ENCODE measurements around the gene EXOC4. TPM values are rescaled to one million over a fixed set of nuclear protein-coding genes. Genes with fewer than 3 reads are reported as not detected.
"Not testable (repeated sequence)": the region's sequence is repeated elsewhere in the genome, so short reads cannot be mapped to it uniquely, and the experiment has no call there.

The EXOC4 gene
- total and polyA plus RNA-seq, 7 donors = 16.4 to 76.7 (median 50.7) TPM

- DNase-seq = no peak
- Histone ChIP-seq H3K4me3 (no peak overlapping the region), H3K4me1 (peaks cover 0 to 15% (median 7%) of the 10 kb centered on the region in 4 donors), H3K36me3 (peaks cover 0 to 14% (median 0%) of the 10 kb centered on the region in 4 donors), H3K27me3 (no peaks in the 10 kb centered on the region), H3K9me3 (no peaks in the 10 kb centered on the region), H3K27ac (no peak overlapping the region)
- TF ChIP-seq CTCF (IDR thresholded peaks at IDR 0.05) = no peak
- TF ChIP-seq EP300 (IDR thresholded peaks at IDR 0.05) = no peak
- no peak for TF ChIP-seq POLR2A (IDR thresholded peaks at IDR 0.05)
- TF ChIP-seq POLR2AphosphoS5 (IDR thresholded peaks at IDR 0.05) = no peak
- intact Hi-C loops (cut with DNase I) = no loop called here
- WGBS, 2 donors = 89 to 95% methylated on average over 1 of the region's 1 CpG
These were observed 61.2 kb downstream of the EXOC4 start for GRCh38 chr7:133314084-133314483.

GRCh38 chr7:133315332-133316040 is 62.6 kb downstream of the EXOC4 start:
- Histone ChIP-seq H3K27ac (no peak overlapping the region), H3K36me3 (peaks cover 0 to 19% (median 0%) of the 10 kb centered on the region in 4 donors), H3K4me3 (no peak overlapping the region), H3K4me1 (peaks cover 0 to 15% (median 7%) of the 10 kb centered on the region in 4 donors), H3K9me3 (no peaks in the 10 kb centered on the region), H3K27me3 (no peaks in the 10 kb centered on the region)
- intact Hi-C loops (cut with DNase I) = no loop called here
- DNase-seq = no peak
- TF ChIP-seq POLR2A (IDR thresholded peaks at IDR 0.05) (no peak), EP300 (IDR thresholded peaks at IDR 0.05) (no peak), POLR2AphosphoS5 (IDR thresholded peaks at IDR 0.05) (no peak), CTCF (IDR thresholded peaks at IDR 0.05) (no peak)
- 91 to 95% methylated on average over 6 of the region's 6 CpGs for WGBS, 2 donors

GRCh38 chr7:133319842-133320241 is 67.0 kb downstream of the EXOC4 start:
- Histone ChIP-seq H3K36me3 (peaks cover 0 to 31% (median 2%) of the 10 kb centered on the region in 4 donors), H3K4me3 (no peak overlapping the region), H3K27ac (no peak overlapping the region), H3K27me3 (no peaks in the 10 kb centered on the region), H3K9me3 (peaks cover 0 to 2% (median 0%) of the 10 kb centered on the region in 4 donors), H3K4me1 (peaks cover 0 to 13% (median 6%) of the 10 kb centered on the region in 4 donors)
- no peak for DNase-seq
- intact Hi-C loops (cut with DNase I) = no loop called here
- no peak for TF ChIP-seq EP300 (IDR thresholded peaks at IDR 0.05)
- TF ChIP-seq CTCF (IDR thresholded peaks at IDR 0.05) = no peak
- TF ChIP-seq POLR2A (IDR thresholded peaks at IDR 0.05) = no peak
- TF ChIP-seq POLR2AphosphoS5 (IDR thresholded peaks at IDR 0.05) = no peak
- WGBS, 2 donors = 95 to 97% methylated on average over 2 of the region's 2 CpGs

- no peak overlapping the region for H3K4me3 ChIP-seq
- peaks cover 0 to 31% (median 2%) of the 10 kb centered on the region in 4 donors for H3K36me3 ChIP-seq
- no peak overlapping the region for H3K27ac ChIP-seq
- TF ChIP-seq POLR2AphosphoS5 (IDR thresholded peaks at IDR 0.05) (no peak), CTCF (IDR thresholded peaks at IDR 0.05) (no peak), POLR2A (IDR thresholded peaks at IDR 0.05) (no peak), EP300 (IDR thresholded peaks at IDR 0.05) (no peak)
- intact Hi-C loops (cut with DNase I) = no loop called here
- peaks cover 0 to 5% (median under 1%) of the 10 kb centered on the region in 4 donors for H3K4me1 ChIP-seq
- no peaks in the 10 kb centered on the region for H3K27me3 ChIP-seq
- DNase-seq = no peak
- WGBS, 2 donors = 88 to 92% methylated on average over 2 of the region's 2 CpGs
- peaks cover 0 to 2% (median 0%) of the 10 kb centered on the region in 4 donors for H3K9me3 ChIP-seq
These were observed 68.0 kb downstream of the EXOC4 start for GRCh38 chr7:133320891-133321290.

GRCh38 chr7:133321366-133321765 is 68.5 kb downstream of the EXOC4 start:
- H3K36me3 ChIP-seq = peaks cover 0 to 32% (median 2%) of the 10 kb centered on the region in 4 donors
- DNase-seq; H3K9me3 ChIP-seq; H3K4me1 ChIP-seq; intact Hi-C loops (cut with DNase I); H3K4me3 ChIP-seq; H3K27me3 ChIP-seq; H3K27ac ChIP-seq: not testable (repeated sequence)
- WGBS, 2 donors = 96 to 98% methylated on average over 4 of the region's 4 CpGs

- intact Hi-C loops (cut with DNase I); H3K9me3 ChIP-seq; H3K27me3 ChIP-seq; H3K4me3 ChIP-seq; H3K4me1 ChIP-seq; DNase-seq; H3K36me3 ChIP-seq; H3K27ac ChIP-seq: not testable (repeated sequence)
- 98% methylated on average over 8 of the region's 8 CpGs for WGBS, 2 donors
These were observed 73.9 kb downstream of the EXOC4 start for GRCh38 chr7:133326745-133327144.

- H3K27me3 ChIP-seq; DNase-seq; H3K9me3 ChIP-seq; H3K4me1 ChIP-seq; H3K36me3 ChIP-seq; intact Hi-C loops (cut with DNase I); H3K4me3 ChIP-seq; H3K27ac ChIP-seq: not testable (repeated sequence)
- WGBS, 2 donors = 93 to 100% methylated on average over 1 of the region's 1 CpG
These were observed 75.1 kb downstream of the EXOC4 start for GRCh38 chr7:133328021-133328420.

Data from sigmoid colon (tissue), 7 donors.